ENCODE results near the gene S100A16.
A peak's percentile ranks its signal among the peaks of the same experiment; 100 is the strongest.

Gene S100A16

DNA sequence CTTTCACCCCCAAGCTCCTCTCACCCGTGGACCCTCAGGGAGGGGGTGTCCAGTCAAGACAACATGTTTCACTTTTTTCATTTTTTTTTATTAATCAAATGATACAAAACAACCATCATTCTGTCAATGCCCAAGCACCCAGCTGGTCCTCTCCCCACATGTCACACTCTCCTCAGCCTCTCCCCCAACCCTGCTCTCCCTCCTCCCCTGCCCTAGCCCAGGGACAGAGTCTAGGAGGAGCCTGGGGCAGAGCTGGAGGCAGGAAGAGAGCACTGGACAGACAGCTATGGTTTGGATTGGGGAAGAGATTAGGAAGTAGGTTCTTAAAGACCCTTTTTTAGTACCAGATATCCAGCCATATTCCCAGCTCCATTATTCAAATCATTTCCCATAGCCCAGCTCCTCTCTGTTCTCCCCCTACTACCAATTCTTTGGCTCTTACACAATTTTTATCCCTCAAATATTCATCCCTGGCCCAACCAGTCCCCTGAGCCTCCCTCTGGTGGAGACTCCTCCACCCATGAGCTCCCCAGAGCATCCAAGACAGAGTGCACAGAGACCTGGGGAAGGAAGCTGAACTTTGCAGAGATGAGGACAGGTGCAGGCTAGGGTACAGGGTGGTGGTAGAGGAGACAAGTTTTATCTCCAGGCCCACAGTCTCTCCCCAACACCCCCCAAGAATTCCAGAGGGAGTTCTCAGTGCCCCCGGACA, 1.4 kb upstream of the S100A16 start:
- ChIA-PET CTCF (interaction anchor here (1.1 to 9.1 kb wide), 9 partner anchors 9 to 373 kb away, joined by 4 to 136 read pairs (median 5); partner anchors contain the start of genes S100A1, S100A13 and S100A4), POLR2A (no interaction called here)
- TF ChIP-seq, protein P1, sequence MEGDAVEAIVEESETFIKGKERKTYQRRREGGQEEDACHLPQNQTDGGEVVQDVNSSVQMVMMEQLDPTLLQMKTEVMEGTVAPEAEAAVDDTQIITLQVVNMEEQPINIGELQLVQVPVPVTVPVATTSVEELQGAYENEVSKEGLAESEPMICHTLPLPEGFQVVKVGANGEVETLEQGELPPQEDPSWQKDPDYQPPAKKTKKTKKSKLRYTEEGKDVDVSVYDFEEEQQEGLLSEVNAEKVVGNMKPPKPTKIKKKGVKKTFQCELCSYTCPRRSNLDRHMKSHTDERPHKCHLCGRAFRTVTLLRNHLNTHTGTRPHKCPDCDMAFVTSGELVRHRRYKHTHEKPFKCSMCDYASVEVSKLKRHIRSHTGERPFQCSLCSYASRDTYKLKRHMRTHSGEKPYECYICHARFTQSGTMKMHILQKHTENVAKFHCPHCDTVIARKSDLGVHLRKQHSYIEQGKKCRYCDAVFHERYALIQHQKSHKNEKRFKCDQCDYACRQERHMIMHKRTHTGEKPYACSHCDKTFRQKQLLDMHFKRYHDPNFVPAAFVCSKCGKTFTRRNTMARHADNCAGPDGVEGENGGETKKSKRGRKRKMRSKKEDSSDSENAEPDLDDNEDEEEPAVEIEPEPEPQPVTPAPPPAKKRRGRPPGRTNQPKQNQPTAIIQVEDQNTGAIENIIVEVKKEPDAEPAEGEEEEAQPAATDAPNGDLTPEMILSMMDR (IDR thresholded peaks at IDR 0.05; ENCODE audit: control extremely low read depth, extremely low read depth, low read depth, missing control alignments), result no peak
- peak; percentile 8 for DNase-seq (ENCODE audit: extremely low spot score)

- CTCF ChIA-PET, result interaction anchor here (3.2 to 9.1 kb wide), 2 partner anchors 14 to 43 kb away, joined by 16 to 136 read pairs; partner anchors contain the start of genes S100A1 and S100A13
- peak; percentile 12 for DNase-seq (ENCODE audit: extremely low spot score)
- POLR2A ChIA-PET, result no interaction called here
- TF ChIP-seq, protein P1 (IDR thresholded peaks at IDR 0.05; ENCODE audit: control extremely low read depth, extremely low read depth, low read depth, missing control alignments), result no peak
These were observed 469 bp upstream of the S100A16 start for GRCh38 chr1:153613406-153613805.

- ChIA-PET POLR2A (no interaction called here), CTCF (interaction anchor here (1.3 to 9.1 kb wide), 3 partner anchors 15 to 41 kb away, joined by 4 to 136 read pairs (median 16); partner anchors contain the start of genes S100A1 and S100A13)
- peak; percentile 16 for DNase-seq (ENCODE audit: extremely low spot score)
These were observed 704 bp downstream of the S100A16 start for GRCh38 chr1:153612111-153612754.

GRCh38 chr1:153611356-153611755, 1.6 kb downstream of the S100A16 start:
- CTCF ChIA-PET, result interaction anchor here (1.3 to 9.1 kb wide), 3 partner anchors 16 to 41 kb away, joined by 4 to 136 read pairs (median 16); partner anchors contain the start of genes S100A1 and S100A13
- POLR2A ChIA-PET, result no interaction called here
- peak; percentile 12 for DNase-seq (ENCODE audit: extremely low spot score)
- TF ChIP-seq, protein P1 (IDR thresholded peaks at IDR 0.05; ENCODE audit: control extremely low read depth, extremely low read depth, low read depth, missing control alignments), result no peak

More at GRCh38 chr1:153612111-153612754, 704 bp downstream of the S100A16 start:
- TF ChIP-seq, protein P1 (IDR thresholded peaks at IDR 0.05; ENCODE audit: control extremely low read depth, extremely low read depth, low read depth, missing control alignments), result no peak

GRCh38 chr1:153610811-153611301, 2.1 kb downstream of the S100A16 start:
- no peak for DNase-seq (ENCODE audit: extremely low spot score)
- CTCF ChIA-PET, result interaction anchor here (1.1 to 3.2 kb wide), 2 partner anchors 16 to 33 kb away, joined by 3 to 16 read pairs; partner anchors contain the start of genes S100A1 and S100A13
- POLR2A ChIA-PET, result no interaction called here
- TF ChIP-seq, protein P1 (IDR thresholded peaks at IDR 0.05; ENCODE audit: control extremely low read depth, extremely low read depth, low read depth, missing control alignments), result no peak

DNA sequence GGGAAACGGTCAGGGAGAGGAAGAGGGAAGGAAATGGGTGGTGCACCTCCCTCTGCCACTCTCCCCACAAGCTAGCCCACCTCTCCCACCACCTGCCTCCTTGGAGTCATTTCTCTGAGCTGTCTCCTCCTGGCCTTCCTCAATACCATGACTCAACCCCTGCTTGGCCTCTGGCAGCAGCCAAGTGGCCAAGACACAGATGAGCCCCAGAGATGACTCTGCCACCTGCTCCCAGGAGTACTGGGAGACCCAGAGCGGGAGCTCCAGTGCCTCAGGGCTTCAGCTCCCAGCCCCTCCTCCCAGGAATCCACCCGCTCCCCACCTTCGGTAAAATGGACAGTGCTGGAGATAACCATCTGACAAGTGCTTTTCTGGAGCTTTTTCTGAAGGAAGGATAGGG, 2.6 kb downstream of the S100A16 start:
- DNase-seq (ENCODE audit: extremely low spot score), result no peak
- POLR2A ChIA-PET, result no interaction called here
- CTCF ChIA-PET, result interaction anchor here (1.1 to 4.4 kb wide), 3 partner anchors 8 to 33 kb away, joined by 3 to 22 read pairs (median 16); partner anchors contain the start of genes S100A1 and S100A13
- TF ChIP-seq, protein P1 (IDR thresholded peaks at IDR 0.05; ENCODE audit: control extremely low read depth, extremely low read depth, low read depth, missing control alignments), result no peak

Data from GM10248 (cell line).